Femur (tissue), 1 donor: Measurements from ENCODE around the gene KIRREL3.

ENCODE experiments used
- DNase-seq: peaks from one replicate; pipeline ENCODE4 v3.0.0-alpha.2; 2017

Gene KIRREL3

GRCh38 chr11:126548581-126549550 is 451.7 kb downstream of the KIRREL3 start:
- DNase-seq = no peak

- DNase-seq = no peak
These were observed 452.9 kb downstream of the KIRREL3 start for GRCh38 chr11:126547691-126548090.

- no peak for DNase-seq
These were observed 453.4 kb downstream of the KIRREL3 start for GRCh38 chr11:126547161-126547560.

GRCh38 chr11:126546694-126547093 is 453.9 kb downstream of the KIRREL3 start:
- no peak for DNase-seq

- no peak for DNase-seq
These were observed 454.4 kb downstream of the KIRREL3 start for GRCh38 chr11:126546191-126546590.

- no peak for DNase-seq
These were observed 455.5 kb downstream of the KIRREL3 start for GRCh38 chr11:126545057-126545555.

- peak; percentile 54 for DNase-seq
These were observed 456.2 kb downstream of the KIRREL3 start for GRCh38 chr11:126544108-126545056.

DNA sequence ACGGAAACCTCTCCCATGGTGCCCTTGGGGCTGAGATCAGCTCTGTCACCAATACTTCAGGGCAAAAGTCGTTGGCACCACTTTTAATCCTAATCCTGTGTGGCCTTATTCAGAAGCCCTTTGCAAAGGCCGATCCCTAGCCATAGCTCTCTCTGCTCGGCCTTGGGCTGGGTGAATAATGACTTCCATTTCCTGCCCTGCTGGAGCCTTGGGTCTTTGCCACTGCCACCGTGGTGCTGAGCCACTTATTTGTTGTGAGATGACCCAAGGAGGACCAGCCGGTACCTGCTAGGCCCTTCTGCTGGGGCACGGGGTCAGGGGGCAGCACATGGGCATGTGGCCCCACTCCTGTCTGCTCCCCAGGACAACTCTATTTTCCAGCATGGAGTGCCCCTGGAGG is 456.9 kb downstream of the KIRREL3 start:
- no peak for DNase-seq

DNA sequence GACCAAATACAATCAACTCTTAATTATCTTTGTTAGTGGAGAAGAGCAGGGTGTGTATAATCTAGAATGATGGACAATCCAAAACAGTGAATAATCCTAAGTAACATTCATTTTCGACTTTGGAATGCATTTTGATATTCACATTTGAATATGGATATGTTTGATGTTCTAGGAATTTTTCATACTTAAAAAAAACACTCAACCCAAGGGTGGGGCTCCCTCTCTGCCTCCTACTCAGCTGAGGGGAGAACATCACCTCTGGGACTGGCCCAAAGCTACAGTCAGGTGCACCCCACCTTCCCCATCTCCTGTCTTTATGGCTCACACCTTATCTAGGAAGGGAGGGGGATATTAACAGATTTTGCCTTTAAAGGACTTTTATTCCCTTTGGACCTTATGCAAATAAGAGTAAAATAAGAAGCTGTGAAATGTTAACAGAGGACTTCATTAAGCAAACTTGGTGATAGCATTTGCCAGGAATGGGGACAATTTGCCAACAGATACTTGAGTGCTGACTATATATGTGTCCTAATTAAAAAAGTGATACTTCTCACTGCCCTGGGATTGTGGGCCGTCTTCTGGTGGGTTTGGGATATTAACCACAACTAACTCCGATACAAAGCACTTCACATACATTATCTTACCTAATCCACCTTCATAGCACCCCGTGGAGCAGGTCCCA is 458.1 kb downstream of the KIRREL3 start:
- no peak for DNase-seq

DNA sequence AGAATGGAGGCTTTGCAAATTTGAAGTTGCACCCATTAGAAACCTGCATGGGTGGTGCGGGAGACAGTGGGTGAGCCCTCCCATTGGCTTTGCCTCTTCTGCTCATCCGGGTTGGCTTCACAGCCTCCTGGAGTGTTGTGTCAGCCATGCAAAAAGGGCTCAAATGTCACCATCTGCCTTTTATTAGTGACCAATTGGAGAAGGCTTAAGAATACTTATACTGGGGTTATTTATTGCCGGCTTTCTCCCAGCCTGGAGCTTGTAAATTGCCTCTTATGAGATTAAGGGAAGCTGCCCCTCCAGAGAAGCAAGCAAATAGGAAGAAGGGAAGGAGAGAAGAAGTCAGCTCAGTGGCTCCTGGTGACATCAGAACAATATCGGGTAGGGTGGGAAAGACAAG is 462.5 kb downstream of the KIRREL3 start:
- DNase-seq = no peak

- DNase-seq = no peak
These were observed 463.1 kb downstream of the KIRREL3 start for GRCh38 chr11:126537492-126537891.

DNA sequence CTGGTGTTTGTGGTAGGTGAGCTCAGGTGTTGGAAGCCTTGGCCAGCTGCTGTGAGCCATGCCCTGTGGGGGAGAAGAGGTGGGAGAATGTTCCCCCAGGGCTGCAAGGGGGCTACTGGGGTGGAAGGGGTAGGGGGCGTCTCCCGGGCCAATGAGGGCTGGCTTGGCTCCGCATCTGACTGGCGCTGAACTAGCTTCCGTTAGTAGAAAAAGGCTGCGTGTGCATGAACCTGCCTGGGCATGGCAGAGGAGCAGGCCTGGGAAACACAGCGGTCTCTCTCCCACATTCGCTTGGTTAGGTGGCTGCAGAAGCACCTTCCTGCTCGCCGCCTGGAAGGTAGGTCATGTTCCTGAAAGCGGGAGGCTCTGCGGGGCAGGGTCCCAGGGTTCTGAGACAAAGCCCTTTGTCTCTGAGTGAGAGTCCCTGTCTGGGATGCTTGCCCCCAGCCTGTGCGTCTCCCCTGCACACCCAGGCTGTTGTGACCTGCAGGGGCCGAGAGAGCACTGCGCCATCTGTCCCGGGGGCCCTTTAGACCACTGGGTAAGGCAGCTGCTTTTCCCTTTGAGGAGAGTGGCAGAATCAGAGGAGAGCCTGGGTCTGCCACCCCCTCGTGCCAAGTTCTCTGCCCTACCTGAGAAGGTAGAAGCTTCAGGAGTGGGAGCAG is 466.3 kb downstream of the KIRREL3 start:
- DNase-seq = no peak

DNA sequence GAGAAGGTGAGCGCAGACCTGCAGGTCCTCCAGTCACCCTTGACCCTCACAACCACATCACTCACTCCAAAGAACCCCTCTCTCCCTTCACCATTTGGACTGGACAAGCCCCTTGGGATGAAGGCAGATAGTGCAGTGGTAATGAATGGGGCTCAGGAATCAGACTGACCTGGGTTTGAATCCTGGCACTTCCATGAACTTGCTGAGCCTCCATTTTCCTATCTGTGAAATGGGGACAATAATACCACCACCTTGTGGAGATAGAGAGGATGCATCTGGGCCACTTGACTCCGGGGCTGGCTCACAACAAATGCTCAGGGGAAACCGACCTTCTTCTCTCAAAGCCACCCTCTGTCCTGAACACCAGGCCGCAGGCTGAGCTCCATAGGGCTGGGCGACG is 467.0 kb downstream of the KIRREL3 start:
- no peak for DNase-seq

DNA sequence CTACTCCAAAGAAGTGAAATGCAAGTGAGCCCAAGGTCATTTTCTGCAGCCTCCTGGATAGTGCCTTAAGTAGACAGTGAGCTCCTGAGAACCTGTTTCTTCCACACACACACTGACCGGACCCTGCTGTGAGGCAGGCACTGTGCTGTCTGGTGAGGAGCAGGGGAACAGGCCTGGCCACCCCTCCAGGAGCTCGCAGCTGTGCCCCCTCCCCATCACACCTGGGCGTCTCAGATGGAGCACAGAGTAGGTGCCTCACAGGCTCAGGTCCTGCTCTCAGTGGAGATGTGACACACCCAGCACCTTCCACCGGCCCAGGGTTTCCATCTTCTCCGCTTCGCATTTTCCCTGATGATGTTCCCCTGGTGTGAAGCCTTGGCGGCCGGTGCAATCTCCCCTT is 470.2 kb downstream of the KIRREL3 start:
- DNase-seq = no peak

- DNase-seq = no peak
These were observed 471.5 kb downstream of the KIRREL3 start for GRCh38 chr11:126529037-126529436.

DNA sequence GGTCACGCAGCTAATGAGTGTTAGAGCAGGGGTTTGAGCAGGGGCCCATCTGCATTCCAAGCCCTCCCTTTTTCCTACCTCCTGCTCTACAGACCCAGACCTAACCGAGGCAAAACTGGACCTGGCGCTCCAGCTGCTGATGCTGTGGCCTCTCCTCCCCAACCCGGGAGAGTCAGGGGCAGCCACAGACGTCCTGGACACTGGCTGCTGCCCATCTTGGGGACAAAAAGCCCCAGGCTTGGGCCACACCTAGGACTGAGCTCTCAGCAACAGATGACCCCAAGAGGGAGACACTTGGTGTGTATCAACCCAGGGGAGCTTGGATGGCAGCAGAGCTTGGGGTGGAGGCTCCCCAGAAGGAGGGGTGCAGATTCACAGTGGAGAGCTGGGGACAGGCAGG is 472.5 kb downstream of the KIRREL3 start:
- DNase-seq = no peak

GRCh38 chr11:126527651-126528050 is 472.9 kb downstream of the KIRREL3 start:
- DNase-seq = no peak

DNA sequence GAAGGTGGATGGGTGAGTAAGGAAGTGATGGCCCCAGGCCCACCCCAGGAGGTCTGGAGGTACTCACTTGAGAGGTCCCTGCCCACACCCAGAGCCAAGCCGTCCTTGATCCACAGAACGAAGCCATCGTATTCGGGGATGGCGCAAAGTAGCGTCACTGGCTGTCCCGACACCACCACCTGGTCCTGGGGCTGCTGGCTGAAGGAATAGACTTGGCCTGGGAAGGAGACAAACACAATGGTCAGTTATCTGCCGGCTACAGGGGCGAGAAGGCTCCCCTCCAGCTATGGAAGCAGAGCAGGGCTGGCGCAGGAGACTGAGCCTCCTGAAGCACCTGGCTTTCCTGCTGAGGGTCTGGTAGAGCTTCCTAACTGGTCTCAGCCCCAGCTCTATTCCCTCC is 474.1 kb downstream of the KIRREL3 start:
- DNase-seq = no peak

DNA sequence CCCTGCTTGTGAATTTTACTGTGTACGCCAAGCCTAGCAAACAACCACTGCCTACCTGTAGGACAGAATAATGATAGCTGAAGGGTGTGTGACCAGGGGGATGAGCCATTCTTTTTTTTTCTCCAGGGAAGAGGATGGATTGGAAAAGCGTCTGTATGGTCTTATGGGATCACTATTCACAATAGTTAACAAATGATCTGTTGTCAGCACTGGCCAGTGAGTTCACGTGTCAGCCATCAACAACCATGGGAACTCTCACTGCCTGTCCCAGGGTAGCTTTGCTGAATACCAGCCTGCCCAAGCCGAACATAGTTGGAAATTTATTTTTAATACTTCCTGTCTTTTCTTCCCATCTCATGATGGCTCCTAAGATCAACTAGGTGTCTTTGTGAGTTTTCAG is 474.9 kb downstream of the KIRREL3 start:
- no peak for DNase-seq

- DNase-seq = peak; percentile 40
These were observed 475.4 kb downstream of the KIRREL3 start for GRCh38 chr11:126525216-126525615.

DNA sequence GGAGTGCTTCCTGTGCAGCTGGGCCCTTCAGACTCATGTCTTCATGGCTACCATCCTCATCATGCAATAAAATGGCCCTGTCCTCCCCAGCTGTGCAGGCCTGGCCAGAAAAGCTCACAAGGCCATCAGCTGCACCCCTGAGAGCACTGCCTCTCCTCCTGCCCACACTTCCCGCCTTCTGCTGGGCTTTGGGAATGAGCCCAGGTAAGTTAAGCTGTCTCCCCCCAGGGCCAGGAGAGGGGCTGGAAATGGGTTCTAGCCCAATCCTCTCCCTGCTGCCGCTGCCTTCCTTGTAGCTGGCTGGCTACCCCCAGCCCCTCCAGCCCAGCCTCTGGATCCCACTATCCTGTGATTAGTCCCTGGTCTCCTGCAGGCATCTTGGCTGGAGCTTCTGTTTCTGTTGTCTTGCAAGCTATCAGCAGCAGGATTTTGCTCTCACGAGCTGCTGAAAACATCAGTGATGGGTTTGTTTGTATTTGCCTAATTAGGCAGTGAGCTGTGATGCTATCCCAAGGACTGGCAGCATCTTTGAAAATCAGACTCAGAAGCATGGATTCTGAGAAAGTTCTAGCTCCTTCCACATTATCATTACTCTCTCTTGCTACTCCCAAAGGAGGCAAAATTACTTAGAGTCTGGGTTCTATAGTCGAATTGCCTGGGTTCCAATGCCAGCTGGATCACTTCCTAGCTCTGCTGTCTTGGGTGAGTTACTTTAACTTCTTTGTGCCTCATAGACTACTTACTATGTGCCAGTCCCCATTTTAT is 476.9 kb downstream of the KIRREL3 start:
- no peak for DNase-seq
